OCI-LY7 (cell line): ENCODE measurements around the gene KDM1A. TPM values are rescaled to one million over a fixed set of nuclear protein-coding genes. Genes with fewer than 3 reads are reported as not detected.

Experiments
- BruUV-seq: library from RNA; stranded (reverse); fragments of 400-500 nt; replicated peaks from 2 replicates; lab custom pipeline; 2021; lab: Mats Ljungman, UMichigan
- CTCF ChIA-PET: fragments of 300-600 bp; sonication (Branson Sonifier 250); formaldehyde crosslinking; loops from one replicate; lab custom pipeline; 2022; ENCODE audit warnings: antibody characterized with exemption; ENCODE audit not compliant: unreplicated experiment; lab: Charles Lee
- POLR2A ChIA-PET: fragments of 300-600 bp; sonication (Branson Sonifier 250); formaldehyde crosslinking; loops from one replicate; lab custom pipeline; 2022; ENCODE audit warnings: antibody characterized with exemption; lab: Charles Lee
- DNase-seq: peaks from one replicate; pipeline ENCODE4 v3.0.0-alpha.2; 2015; ENCODE audit warnings: low spot score
- H2AFZ ChIP-seq: fragments of 200-600 bp; sonication (generic), shearing (Covaris generic); 2 replicates; pipeline ENCODE4 v1.6.1; 2014; ENCODE audit warnings: mild to moderate bottlenecking, antibody characterized with exemption, low read length, moderate library complexity
- H3K27ac ChIP-seq: fragments of 200-600 bp; sonication (generic); 2 replicates; pipeline ENCODE4 v1.5.1; 2014; ENCODE audit warnings: mixed run types, low read depth, mild to moderate bottlenecking, moderate library complexity, low read length, inconsistent platforms; ENCODE audit not compliant: poor library complexity, severe bottlenecking
- H3K36me3 ChIP-seq: fragments of 200-600 bp; sonication (generic); 2 replicates; pipeline ENCODE4 v1.6.1; 2014; ENCODE audit warnings: mild to moderate bottlenecking, antibody characterized with exemption, low read length, moderate library complexity, mixed read lengths; ENCODE audit not compliant: insufficient read depth
- H3K4me1 ChIP-seq: fragments of 200-600 bp; sonication (generic); 2 replicates; pipeline ENCODE4 v1.5.1; 2014; ENCODE audit warnings: mild to moderate bottlenecking, low read length; ENCODE audit not compliant: insufficient read depth, poor library complexity, severe bottlenecking
- H3K4me2 ChIP-seq: fragments of 200-600 bp; sonication (generic); 2 replicates; pipeline ENCODE4 v1.6.1; 2014; ENCODE audit warnings: mild to moderate bottlenecking, low read length
- H3K4me3 ChIP-seq: fragments of 200-600 bp; sonication (generic); 2 replicates; pipeline ENCODE4 v1.5.1; 2014; ENCODE audit warnings: mild to moderate bottlenecking, low read depth, low read length; ENCODE audit not compliant: poor library complexity, severe bottlenecking
- H3K79me2 ChIP-seq: fragments of 200-600 bp; sonication (generic); 2 replicates; pipeline ENCODE4 v1.6.1; 2016; ENCODE audit warnings: low read depth, mild to moderate bottlenecking, low read length, moderate library complexity, mixed read lengths; ENCODE audit not compliant: insufficient read depth
- H3K9me2 ChIP-seq: fragments of 200-600 bp; sonication (generic); 2 replicates; pipeline ENCODE4 v1.6.1; 2016; ENCODE audit warnings: mild to moderate bottlenecking, low read length, mixed read lengths; ENCODE audit not compliant: insufficient read depth
- H3K9me3 ChIP-seq: fragments of 200-600 bp; sonication (generic); 2 replicates; pipeline ENCODE4 v1.6.1; 2014; ENCODE audit warnings: mild to moderate bottlenecking, mixed run types, low read length, mixed read lengths
- H4K20me1 ChIP-seq: fragments of 200-600 bp; sonication (generic); 2 replicates; pipeline ENCODE4 v1.6.1; 2014; ENCODE audit warnings: mild to moderate bottlenecking, antibody characterized with exemption, low read length, moderate library complexity, mixed read lengths; ENCODE audit not compliant: insufficient read depth
- CTCF ChIP-seq: fragments of 200-600 bp; sonication (generic); conservative IDR thresholded peaks from 2 replicates; pipeline ENCODE4 v1.5.1; 2014; ENCODE audit warnings: mild to moderate bottlenecking, antibody characterized with exemption, low read length, moderate library complexity, mixed read lengths
- EZH2phosphoT487 ChIP-seq: fragments of 200-600 bp; sonication (generic); IDR thresholded peaks from 2 replicates; pipeline ENCODE4 v1.6.1; 2018; ENCODE audit warnings: low read depth, borderline replicate concordance, mild to moderate bottlenecking, mixed run types, antibody characterized with exemption, low read length, moderate library complexity, mixed read lengths
- intact Hi-C: fragments of 100-400 bp; cut with micrococcal nuclease; formaldehyde crosslinking; loops from one replicate; pipeline ENCODE4 v1.10.0; 2022; ENCODE audit not compliant: unreplicated experiment
- total RNA-seq, 2 experiments: library from RNA; depleted of rRNA in 1 of 2; stranded (reverse); fragments of >200 nt in 1 of 2; shearing (Covaris generic) in 1 of 2; gene quantifications; 2 replicates each; pipeline ENCODE4 v1.2.3, GENCODE V29; 2014 to 2022

KDM1A gene
- total RNA-seq, 2 experiments from 2014 or later, result 88.8 to 95.5 TPM

GRCh38 chr1:23074012-23074411, 54.7 kb downstream of the KDM1A start:
- TF ChIP-seq EZH2phosphoT487 (no peak), CTCF (no peak)
- POLR2A ChIA-PET, result interaction anchor here (0.5 to 0.9 kb wide), 4 partner anchors 12 to 643 kb away, joined by 3 read pairs; no protein-coding TSS in a partner anchor

GRCh38 chr1:23079025-23079424, 59.8 kb downstream of the KDM1A start:
- H3K27ac ChIP-seq, result no peak overlapping the region
- intact Hi-C loops, result no loop called here
- H2AFZ ChIP-seq, result no peak overlapping the region
- H3K4me3 ChIP-seq, result no peak overlapping the region
- no peaks in the 10 kb centered on the region for H3K9me3 ChIP-seq
- CTCF ChIA-PET, result no interaction called here
- H3K79me2 ChIP-seq, result no peaks in the 10 kb centered on the region
- TF ChIP-seq CTCF (no peak), EZH2phosphoT487 (no peak)
- POLR2A ChIA-PET, result no interaction called here
- BruUV-seq, result no TSS peak
- no peaks in the 10 kb centered on the region for H3K4me1 ChIP-seq
- H3K9me2 ChIP-seq, result no peaks in the 10 kb centered on the region
- H3K4me2 ChIP-seq, result no peak overlapping the region
- peaks cover 90% of the 10 kb centered on the region for H3K36me3 ChIP-seq
- no peak for DNase-seq
- H4K20me1 ChIP-seq, result 0 out of 2 replicates have a peak, but pooled peaks cover 6% of the 10 kb centered on the region

More at GRCh38 chr1:23074012-23074411, 54.7 kb downstream of the KDM1A start:
- Histone ChIP-seq H3K9me2 (no peaks in the 10 kb centered on the region), H3K4me1 (no peaks in the 10 kb centered on the region), H2AFZ (no peak overlapping the region), H4K20me1 (no peaks in the 10 kb centered on the region), H3K36me3 (peaks cover 86% of the 10 kb centered on the region), H3K4me2 (no peak overlapping the region), H3K79me2 (no peaks in the 10 kb centered on the region), H3K4me3 (no peak overlapping the region), H3K27ac (no peak overlapping the region), H3K9me3 (no peaks in the 10 kb centered on the region)
- no peak for DNase-seq
- CTCF ChIA-PET, result no interaction called here
- intact Hi-C loops, result no loop called here
- BruUV-seq, result no TSS peak

- no TSS peak for BruUV-seq
- no peak overlapping the region for H2AFZ ChIP-seq
Measured at GRCh38 chr1:23080885-23081284, 61.6 kb downstream of the KDM1A start.

More at GRCh38 chr1:23080885-23081284, 61.6 kb downstream of the KDM1A start:
- no peaks in the 10 kb centered on the region for H3K9me2 ChIP-seq
- ChIA-PET CTCF (no interaction called here), POLR2A (no interaction called here)
- no peak for TF ChIP-seq EZH2phosphoT487
- no peak for TF ChIP-seq CTCF
- H3K79me2 ChIP-seq, result no peaks in the 10 kb centered on the region
- H3K27ac ChIP-seq, result no peak overlapping the region
- H3K4me1 ChIP-seq, result peaks cover 11% of the 10 kb centered on the region
- H3K9me3 ChIP-seq, result no peaks in the 10 kb centered on the region
- intact Hi-C loops, result no loop called here
- H3K4me2 ChIP-seq, result no peak overlapping the region
- peaks cover 92% of the 10 kb centered on the region for H3K36me3 ChIP-seq
- DNase-seq, result no peak
- no peak overlapping the region for H3K4me3 ChIP-seq
- H4K20me1 ChIP-seq, result 0 out of 2 replicates have a peak, but pooled peaks cover 6% of the 10 kb centered on the region
